NCI-H2196 treated with DMSO at 0.1 percent for 48 hours (cell line): ENCODE results near the gene YIPF2.
"Not testable (repeated sequence)": the region's sequence is repeated elsewhere in the genome, so short reads cannot be mapped to it uniquely, and the experiment has no call there.

Experiments used
- DNase-seq: peaks from one replicate; lab custom pipeline; 2025; ENCODE audit not compliant: unreplicated experiment; lab: John Stamatoyannopoulos, UW

YIPF2 gene

DNA sequence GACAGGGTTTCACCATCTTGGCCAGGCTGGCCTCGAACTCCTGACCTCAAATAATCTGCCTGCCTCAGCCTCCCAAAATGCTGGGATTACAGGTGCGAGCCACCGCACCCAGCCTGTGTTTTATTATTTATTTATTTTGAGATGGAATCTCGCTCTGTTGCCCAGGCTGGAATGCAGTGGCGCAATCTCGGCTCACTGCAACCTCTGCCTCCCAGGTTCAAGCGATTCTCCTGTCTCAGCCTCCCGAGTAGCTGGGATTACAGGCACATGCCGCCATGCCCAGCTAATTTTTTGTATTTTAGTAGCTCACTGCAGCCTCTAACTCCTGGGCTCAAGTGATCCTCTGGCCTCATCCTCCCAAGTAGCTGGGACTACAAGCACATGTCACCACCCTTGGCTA lies 50.8 kb downstream of the YIPF2 start:
- not testable (repeated sequence) for DNase-seq

- no peak for DNase-seq
Measured at GRCh38 chr19:10876459-10877240, 51.8 kb downstream of the YIPF2 start.

- DNase-seq, result no peak
Measured at GRCh38 chr19:10874024-10874423, 54.4 kb downstream of the YIPF2 start.

GRCh38 chr19:10872546-10873107 lies 55.8 kb downstream of the YIPF2 start:
- no peak for DNase-seq
